ENCODE data around the gene PAPPA.

DNA sequence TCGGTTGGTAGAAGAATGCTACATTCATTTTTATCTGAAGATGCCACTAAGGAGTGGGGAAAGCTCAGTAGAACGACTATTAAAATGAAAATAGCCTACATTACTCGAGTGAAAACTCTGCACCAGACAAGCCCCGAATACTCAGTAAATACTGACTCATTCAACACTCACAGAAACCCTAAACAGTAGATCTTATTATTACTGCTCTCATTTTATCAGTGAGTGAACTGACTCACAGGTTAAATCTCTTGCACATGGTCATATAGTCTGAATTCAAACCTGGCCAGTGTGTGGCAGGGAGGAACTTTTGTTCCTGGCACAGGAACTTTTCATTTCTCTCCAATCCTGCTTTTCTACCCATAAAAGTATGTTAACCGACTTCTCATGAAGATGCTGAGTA, 9.6 kb upstream of the PAPPA start:
- TF ChIP-seq POLR2A (IDR thresholded peaks at IDR 0.05) (no peak), CTCF (IDR thresholded peaks at IDR 0.05) (no peak)
